Lower lobe of right lung (tissue), 2 donors: ENCODE results near the gene TNXB. TPM values are rescaled to one million over a fixed set of nuclear protein-coding genes. Genes with fewer than 3 reads are reported as not detected.
"Not testable (repeated sequence)": the region's sequence is repeated elsewhere in the genome, so short reads cannot be mapped to it uniquely, and the experiment has no call there.

ENCODE experiments used
- ATAC-seq, 2 donors: fragments of 200-7000 bp; cut with Tn5 transposase; one replicate each; pipeline ENCODE4 v1.9.1; 2020 to 2022; ENCODE audit warnings: mild to moderate bottlenecking in 2 of 2, moderate library complexity in 2 of 2
- DNase-seq: peaks from one replicate; pipeline ENCODE4 v3.0.0-alpha.2; 2020
- H3K27ac ChIP-seq: fragments of 200-600 bp; one replicate; pipeline ENCODE4 v1.8.0; 2022
- H3K27me3 ChIP-seq: fragments of 200-600 bp; one replicate; pipeline ENCODE4 v1.8.0; 2022; ENCODE audit warnings: low read depth
- H3K36me3 ChIP-seq: fragments of 200-600 bp; one replicate; pipeline ENCODE4 v1.8.0; 2022; ENCODE audit warnings: mild to moderate bottlenecking
- H3K4me1 ChIP-seq: fragments of 200-600 bp; one replicate; pipeline ENCODE4 v1.8.0; 2022
- H3K4me3 ChIP-seq: fragments of 200-600 bp; one replicate; pipeline ENCODE4 v1.8.0; 2022; ENCODE audit warnings: mild to moderate bottlenecking
- H3K9me3 ChIP-seq: fragments of 200-600 bp; one replicate; pipeline ENCODE4 v1.8.0; 2022
- CTCF ChIP-seq: fragments of 200-600 bp; IDR thresholded peaks from one replicate; pipeline ENCODE4 v1.8.0; 2022; ENCODE audit warnings: antibody characterized with exemption, mild to moderate bottlenecking
- intact Hi-C: fragments of 100-400 bp; cut with DNase I; formaldehyde crosslinking; loops from one replicate; pipeline ENCODE4 v1.11.0; 2022
- total RNA-seq: library from RNA; stranded (reverse); fragmentation: NEBNext Ultra II Directional; extraction: Animal tissue kit (Norgen Biotek cat#: 25700); gene quantifications from one replicate; pipeline ENCODE4 v1.2.1, GENCODE V29; 2021
- donor health status: DM: no; HTN: yes; CAD: no; lungs with severe emphysema.

Gene TNXB
- total RNA-seq, 1 donor from 2014 or later: 120 TPM

GRCh38 chr6:32073101-32073500 lies 36.0 kb downstream of the TNXB start:
- no peak for ATAC-seq
- H3K4me3 ChIP-seq: no peak overlapping the region
- no peak overlapping the region for H3K27ac ChIP-seq
- intact Hi-C loops: no loop called here
- TF ChIP-seq CTCF: no peak
- peaks cover 90% of the 10 kb centered on the region for H3K36me3 ChIP-seq
- H3K27me3 ChIP-seq: no peaks in the 10 kb centered on the region
- no peaks in the 10 kb centered on the region for H3K9me3 ChIP-seq
- no peak for DNase-seq
- H3K4me1 ChIP-seq: no peaks in the 10 kb centered on the region

- Histone ChIP-seq H3K9me3 (no peaks in the 10 kb centered on the region), H3K36me3 (peaks cover 92% of the 10 kb centered on the region), H3K4me3 (no peak overlapping the region), H3K27me3 (no peaks in the 10 kb centered on the region), H3K4me1 (no peaks in the 10 kb centered on the region), H3K27ac (no peak overlapping the region)
- intact Hi-C loops: no loop called here
- ATAC-seq (no peak), DNase-seq (no peak)
- no peak for TF ChIP-seq CTCF
Measured at GRCh38 chr6:32070814-32071543, 38.2 kb downstream of the TNXB start.

- H3K4me1 ChIP-seq: no peaks in the 10 kb centered on the region
- H3K36me3 ChIP-seq: peaks cover 93% of the 10 kb centered on the region
- H3K27ac ChIP-seq: no peak overlapping the region
- no peak for TF ChIP-seq CTCF
- DNase-seq (no peak), ATAC-seq (no peak)
- no peaks in the 10 kb centered on the region for H3K9me3 ChIP-seq
- no peaks in the 10 kb centered on the region for H3K27me3 ChIP-seq
- intact Hi-C loops: no loop called here
- no peak overlapping the region for H3K4me3 ChIP-seq
Measured at GRCh38 chr6:32069878-32070515, 39.1 kb downstream of the TNXB start.

GRCh38 chr6:32069460-32069859 lies 39.7 kb downstream of the TNXB start:
- no peaks in the 10 kb centered on the region for H3K9me3 ChIP-seq
- no peak for DNase-seq
- no peak overlapping the region for H3K27ac ChIP-seq

GRCh38 chr6:32068867-32069266 lies 40.3 kb downstream of the TNXB start:
- Histone ChIP-seq H3K27ac (no peak overlapping the region), H3K4me3 (no peak overlapping the region), H3K4me1 (no peaks in the 10 kb centered on the region), H3K27me3 (no peaks in the 10 kb centered on the region), H3K36me3 (peaks cover 93% of the 10 kb centered on the region), H3K9me3 (no peaks in the 10 kb centered on the region)
- ATAC-seq (no peak), DNase-seq (no peak)
- intact Hi-C loops: no loop called here
- no peak for TF ChIP-seq CTCF

More at GRCh38 chr6:32069460-32069859, 39.7 kb downstream of the TNXB start:
- Histone ChIP-seq H3K36me3 (peaks cover 93% of the 10 kb centered on the region), H3K4me1 (no peaks in the 10 kb centered on the region), H3K27me3 (no peaks in the 10 kb centered on the region), H3K4me3 (no peak overlapping the region)
- intact Hi-C loops: no loop called here
- no peak for ATAC-seq
- TF ChIP-seq CTCF: no peak

- H3K27ac ChIP-seq, intact Hi-C loops, H3K4me3 ChIP-seq, DNase-seq, H3K4me1 ChIP-seq, ATAC-seq, H3K27me3 ChIP-seq, H3K9me3 ChIP-seq: not testable (repeated sequence)
- peaks cover 91% of the 10 kb centered on the region for H3K36me3 ChIP-seq
Measured at GRCh38 chr6:32068315-32068714, 40.8 kb downstream of the TNXB start.

GRCh38 chr6:32067521-32067920 lies 41.6 kb downstream of the TNXB start:
- ATAC-seq, intact Hi-C loops, H3K27ac ChIP-seq, H3K27me3 ChIP-seq, H3K4me3 ChIP-seq, DNase-seq, H3K9me3 ChIP-seq, H3K4me1 ChIP-seq: not testable (repeated sequence)
- H3K36me3 ChIP-seq: peaks cover 91% of the 10 kb centered on the region
